Neural cell (in vitro differentiated cells): ENCODE data around the gene SV2C. TPM values are rescaled to one million over a fixed set of nuclear protein-coding genes. Genes with fewer than 3 reads are reported as not detected.

Experiments
- H2AFZ ChIP-seq: fragments of 200-600, 300-800 bp; sonication (generic), shearing (Covaris generic); 2 replicates; pipeline ENCODE4 v1.6.0; 2014; ENCODE audit warnings: low read depth, mild to moderate bottlenecking, antibody characterized with exemption, low read length, moderate library complexity
- H3F3A ChIP-seq: fragments of 200-600 bp; shearing (Covaris generic); 2 replicates; pipeline ENCODE4 v1.6.1; 2016; ENCODE audit warnings: mild to moderate bottlenecking, moderate library complexity, mixed read lengths, antibody characterized with exemption, low read length; ENCODE audit not compliant: insufficient read depth, poor library complexity, severe bottlenecking
- H3K27ac ChIP-seq: fragments of 200-600, 300-800 bp; sonication (generic), shearing (Covaris generic); 2 replicates; pipeline ENCODE4 v1.5.1; 2014; ENCODE audit warnings: mild to moderate bottlenecking, low read length, moderate library complexity
- H3K27me3 ChIP-seq: fragments of 300-800, 200-600 bp; sonication (generic), shearing (Covaris generic); 2 replicates; pipeline ENCODE4 v1.6.0; 2014; ENCODE audit warnings: mild to moderate bottlenecking, low read depth, low read length, moderate library complexity; ENCODE audit not compliant: insufficient read depth
- H3K36me3 ChIP-seq: fragments of 300-800, 200-600 bp; sonication (generic), shearing (Covaris generic); 2 replicates; pipeline ENCODE4 v1.5.1; 2014; ENCODE audit warnings: mild to moderate bottlenecking, antibody characterized with exemption, low read length, moderate library complexity; ENCODE audit not compliant: insufficient read depth
- H3K4me2 ChIP-seq: fragments of 300-800, 200-600 bp; sonication (generic), shearing (Covaris generic); 2 replicates; pipeline ENCODE4 v1.6.0; 2014; ENCODE audit warnings: mild to moderate bottlenecking, low read length
- H3K4me3 ChIP-seq: fragments of 300-800, 200-600 bp; sonication (generic), shearing (Covaris generic); 2 replicates; pipeline ENCODE4 v1.5.1; 2014; ENCODE audit warnings: mild to moderate bottlenecking, low read length, moderate library complexity
- H3K79me2 ChIP-seq: fragments of 200-600 bp; shearing (Covaris generic); replicated peaks from 2 replicates; pipeline ENCODE4 v1.6.0; 2014; ENCODE audit warnings: mild to moderate bottlenecking, low read length, moderate library complexity; ENCODE audit not compliant: insufficient read depth
- H3K9ac ChIP-seq: fragments of 300-800, 200-600 bp; sonication (generic), shearing (Covaris generic); 2 replicates; pipeline ENCODE4 v1.6.1; 2016; ENCODE audit warnings: mild to moderate bottlenecking, low read length, mixed read lengths
- H3K9me2 ChIP-seq: fragments of 200-600 bp; shearing (Covaris generic); 2 replicates; pipeline ENCODE4 v1.6.1; 2016; ENCODE audit warnings: mild to moderate bottlenecking, low read length, mixed read lengths; ENCODE audit not compliant: insufficient read depth
- H3K9me3 ChIP-seq: fragments of 200-600, 300-800 bp; sonication (generic), shearing (Covaris generic); 2 replicates; pipeline ENCODE4 v1.6.1; 2016; ENCODE audit warnings: mild to moderate bottlenecking, mixed run types, low read length, moderate library complexity, mixed read lengths
- H4K20me1 ChIP-seq: fragments of 200-600 bp; shearing (Covaris generic); 2 replicates; pipeline ENCODE4 v1.6.1; 2016; ENCODE audit warnings: mild to moderate bottlenecking, mixed run types; ENCODE audit not compliant: insufficient read depth
- EP300 ChIP-seq: fragments of 450-650 bp; conservative IDR thresholded peaks from 2 replicates; pipeline ENCODE4 v1.6.1; 2014; ENCODE audit warnings: antibody characterized with exemption, mild to moderate bottlenecking, moderate library complexity; ENCODE audit not compliant: poor library complexity, severe bottlenecking
- EZH2 ChIP-seq: fragments of 200-600, 300-800 bp; shearing (Covaris generic), sonication (generic); IDR thresholded peaks from 2 replicates; pipeline ENCODE4 v1.6.1; 2014; ENCODE audit warnings: antibody characterized with exemption, low read length, borderline replicate concordance, mild to moderate bottlenecking; ENCODE audit not compliant: insufficient read depth, poor library complexity, severe bottlenecking
- MXI1 ChIP-seq: fragments of 450-650 bp; conservative IDR thresholded peaks from 2 replicates; pipeline ENCODE4 v1.6.1; 2014; ENCODE audit warnings: antibody characterized with exemption, mild to moderate bottlenecking; ENCODE audit not compliant: poor library complexity, severe bottlenecking
- POLR2AphosphoS5 ChIP-seq: IDR thresholded peaks from 2 replicates; pipeline ENCODE4 v1.6.1; 2012
- RAD21 ChIP-seq: fragments of 450-650 bp; conservative IDR thresholded peaks from 2 replicates; pipeline ENCODE4 v1.6.1; 2014; ENCODE audit warnings: antibody characterized with exemption, mild to moderate bottlenecking, moderate library complexity
- SMC3 ChIP-seq: fragments of 450-650 bp; conservative IDR thresholded peaks from 2 replicates; pipeline ENCODE4 v1.6.1; 2014; ENCODE audit warnings: antibody characterized with exemption, mild to moderate bottlenecking, moderate library complexity; ENCODE audit not compliant: poor library complexity
- TAF1 ChIP-seq: IDR thresholded peaks from 2 replicates; pipeline ENCODE4 v1.6.1; 2012; ENCODE audit warnings: low read depth
- polyA plus RNA-seq: library from polyadenylated mRNA; depleted of rRNA; stranded (reverse); fragments of >200 nt; gene quantifications from 2 replicates; pipeline ENCODE4 v1.2.3, GENCODE V29; 2014
- TF ChIP-seq, protein P1 (sequence below): IDR thresholded peaks from 2 replicates; pipeline ENCODE4 v1.6.1; 2012; ENCODE audit warnings: borderline replicate concordance
- TF ChIP-seq, protein P2 (sequence below): fragments of 450-650 bp; IDR thresholded peaks from 2 replicates; pipeline ENCODE4 v1.5.1; 2014; ENCODE audit warnings: antibody characterized with exemption, mild to moderate bottlenecking, moderate library complexity; ENCODE audit not compliant: poor library complexity, severe bottlenecking

SV2C gene
- polyA plus RNA-seq, 1 donor from 2014 or later, result 0.45 TPM

DNA sequence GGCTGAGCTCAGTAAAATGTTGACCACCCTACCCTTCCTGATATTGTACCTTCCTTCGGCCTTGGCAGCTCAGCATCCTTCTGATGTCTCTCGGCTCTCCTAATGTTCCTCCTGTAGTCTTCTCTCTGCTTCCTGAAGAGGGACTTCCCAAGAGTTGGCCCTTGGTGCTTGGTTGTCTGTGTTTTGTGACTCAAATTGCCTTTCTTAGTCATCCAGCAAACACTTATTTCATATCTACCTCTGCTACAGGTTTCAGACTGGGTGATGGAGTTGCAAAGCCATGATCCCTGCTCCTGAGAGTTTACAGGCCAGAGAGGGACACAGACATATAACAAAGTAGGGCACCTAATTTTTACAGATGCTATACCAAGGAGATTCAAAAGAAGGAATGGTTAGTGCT, 70.1 kb downstream of the SV2C start:
- H3K4me3 ChIP-seq, result no peak overlapping the region
- H3K9me2 ChIP-seq, result no peaks in the 10 kb centered on the region
- no peaks in the 10 kb centered on the region for H3K27me3 ChIP-seq
- H3K36me3 ChIP-seq, result no peaks in the 10 kb centered on the region
- H3F3A ChIP-seq, result no peaks in the 10 kb centered on the region
- H4K20me1 ChIP-seq, result no peaks in the 10 kb centered on the region
- H3K9me3 ChIP-seq, result no peaks in the 10 kb centered on the region
- no peak overlapping the region for H3K4me2 ChIP-seq
- no peak overlapping the region for H2AFZ ChIP-seq
- H3K27ac ChIP-seq, result no peak overlapping the region
- no peaks in the 10 kb centered on the region for H3K79me2 ChIP-seq
- H3K9ac ChIP-seq, result no peak overlapping the region
- TF ChIP-seq EZH2 (no peak), RAD21 (no peak), SMC3 (no peak), MXI1 (no peak), POLR2AphosphoS5 (no peak), EP300 (no peak), TAF1 (no peak)
- TF ChIP-seq, protein P1, sequence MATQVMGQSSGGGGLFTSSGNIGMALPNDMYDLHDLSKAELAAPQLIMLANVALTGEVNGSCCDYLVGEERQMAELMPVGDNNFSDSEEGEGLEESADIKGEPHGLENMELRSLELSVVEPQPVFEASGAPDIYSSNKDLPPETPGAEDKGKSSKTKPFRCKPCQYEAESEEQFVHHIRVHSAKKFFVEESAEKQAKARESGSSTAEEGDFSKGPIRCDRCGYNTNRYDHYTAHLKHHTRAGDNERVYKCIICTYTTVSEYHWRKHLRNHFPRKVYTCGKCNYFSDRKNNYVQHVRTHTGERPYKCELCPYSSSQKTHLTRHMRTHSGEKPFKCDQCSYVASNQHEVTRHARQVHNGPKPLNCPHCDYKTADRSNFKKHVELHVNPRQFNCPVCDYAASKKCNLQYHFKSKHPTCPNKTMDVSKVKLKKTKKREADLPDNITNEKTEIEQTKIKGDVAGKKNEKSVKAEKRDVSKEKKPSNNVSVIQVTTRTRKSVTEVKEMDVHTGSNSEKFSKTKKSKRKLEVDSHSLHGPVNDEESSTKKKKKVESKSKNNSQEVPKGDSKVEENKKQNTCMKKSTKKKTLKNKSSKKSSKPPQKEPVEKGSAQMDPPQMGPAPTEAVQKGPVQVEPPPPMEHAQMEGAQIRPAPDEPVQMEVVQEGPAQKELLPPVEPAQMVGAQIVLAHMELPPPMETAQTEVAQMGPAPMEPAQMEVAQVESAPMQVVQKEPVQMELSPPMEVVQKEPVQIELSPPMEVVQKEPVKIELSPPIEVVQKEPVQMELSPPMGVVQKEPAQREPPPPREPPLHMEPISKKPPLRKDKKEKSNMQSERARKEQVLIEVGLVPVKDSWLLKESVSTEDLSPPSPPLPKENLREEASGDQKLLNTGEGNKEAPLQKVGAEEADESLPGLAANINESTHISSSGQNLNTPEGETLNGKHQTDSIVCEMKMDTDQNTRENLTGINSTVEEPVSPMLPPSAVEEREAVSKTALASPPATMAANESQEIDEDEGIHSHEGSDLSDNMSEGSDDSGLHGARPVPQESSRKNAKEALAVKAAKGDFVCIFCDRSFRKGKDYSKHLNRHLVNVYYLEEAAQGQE, result no peak
- TF ChIP-seq, protein P2, sequence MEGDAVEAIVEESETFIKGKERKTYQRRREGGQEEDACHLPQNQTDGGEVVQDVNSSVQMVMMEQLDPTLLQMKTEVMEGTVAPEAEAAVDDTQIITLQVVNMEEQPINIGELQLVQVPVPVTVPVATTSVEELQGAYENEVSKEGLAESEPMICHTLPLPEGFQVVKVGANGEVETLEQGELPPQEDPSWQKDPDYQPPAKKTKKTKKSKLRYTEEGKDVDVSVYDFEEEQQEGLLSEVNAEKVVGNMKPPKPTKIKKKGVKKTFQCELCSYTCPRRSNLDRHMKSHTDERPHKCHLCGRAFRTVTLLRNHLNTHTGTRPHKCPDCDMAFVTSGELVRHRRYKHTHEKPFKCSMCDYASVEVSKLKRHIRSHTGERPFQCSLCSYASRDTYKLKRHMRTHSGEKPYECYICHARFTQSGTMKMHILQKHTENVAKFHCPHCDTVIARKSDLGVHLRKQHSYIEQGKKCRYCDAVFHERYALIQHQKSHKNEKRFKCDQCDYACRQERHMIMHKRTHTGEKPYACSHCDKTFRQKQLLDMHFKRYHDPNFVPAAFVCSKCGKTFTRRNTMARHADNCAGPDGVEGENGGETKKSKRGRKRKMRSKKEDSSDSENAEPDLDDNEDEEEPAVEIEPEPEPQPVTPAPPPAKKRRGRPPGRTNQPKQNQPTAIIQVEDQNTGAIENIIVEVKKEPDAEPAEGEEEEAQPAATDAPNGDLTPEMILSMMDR, result no peak

DNA sequence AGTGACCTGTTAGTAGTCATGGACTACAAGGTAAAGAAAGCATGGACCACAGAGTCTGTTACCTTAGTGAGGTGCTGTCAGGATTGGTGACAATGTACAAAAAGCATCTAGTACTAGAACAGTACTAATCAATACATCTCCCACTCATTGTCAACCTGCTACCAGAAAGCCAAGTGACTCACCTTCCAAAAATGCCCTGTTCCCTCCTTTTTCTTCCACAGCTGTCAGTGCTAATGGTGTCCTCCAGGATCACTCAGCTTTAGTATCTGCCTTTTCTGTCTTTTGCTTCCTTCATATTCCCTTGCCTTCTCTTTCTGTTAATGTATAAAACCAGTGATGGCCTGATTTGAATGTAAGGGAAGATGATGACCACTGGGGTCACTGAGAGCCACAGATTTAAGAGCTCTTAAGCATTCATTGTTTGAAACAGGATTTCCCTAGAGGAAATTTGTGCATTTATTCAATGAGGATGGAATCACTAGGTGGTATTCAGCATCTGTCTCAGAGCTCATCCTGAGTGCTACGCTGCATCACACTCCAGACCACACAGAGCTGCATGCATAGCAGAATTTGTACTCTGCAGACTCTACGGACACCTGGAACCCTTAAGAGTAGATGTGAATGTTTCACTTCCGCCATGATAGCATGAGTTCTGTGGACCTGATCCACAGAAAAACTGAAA, 71.0 kb downstream of the SV2C start:
- no peak for TF ChIP-seq MXI1
- TF ChIP-seq, protein P2, result no peak
- TF ChIP-seq EZH2, result no peak
- TF ChIP-seq TAF1, result no peak
- H3K4me2 ChIP-seq, result no peak overlapping the region

More for the DNA sequence above, 71.0 kb downstream of the SV2C start:
- H3K79me2 ChIP-seq, result no peaks in the 10 kb centered on the region
- no peaks in the 10 kb centered on the region for H3F3A ChIP-seq
- no peaks in the 10 kb centered on the region for H3K9me2 ChIP-seq
- no peak overlapping the region for H3K27ac ChIP-seq
- H4K20me1 ChIP-seq, result no peaks in the 10 kb centered on the region
- H3K36me3 ChIP-seq, result no peaks in the 10 kb centered on the region
- no peaks in the 10 kb centered on the region for H3K9me3 ChIP-seq
- no peak overlapping the region for H3K4me3 ChIP-seq
- H3K27me3 ChIP-seq, result no peaks in the 10 kb centered on the region
- no peak overlapping the region for H3K9ac ChIP-seq
- no peak overlapping the region for H2AFZ ChIP-seq
